ENCODE results near the gene APELA. TPM values are rescaled to one million over a fixed set of nuclear protein-coding genes. Genes with fewer than 3 reads are reported as not detected.

Gene APELA
- total RNA-seq (not detected), polyA plus RNA-seq (under 1 TPM in 1 of 2 donors, not detected in 1; 0.35 TPM)
- long read RNA-seq, donor 1, result 0 reads
- long read RNA-seq, donor 2, result 0 reads
- long read RNA-seq, donor 3, result 0 reads
- long read RNA-seq, donor 4, result 0 reads
- long read RNA-seq, donor 5, result 0 reads

- TF ChIP-seq CTCF (IDR thresholded peaks at IDR 0.05; ENCODE audit: control extremely low read depth, extremely low read depth), result no peak
- DNase-seq (peak in 1 of 3 donors; percentile 8), ATAC-seq (ENCODE audit: insufficient read depth, low FRiP score) (no peak)
- WGBS, 2 donors, result 13 to 14% methylated on average over 7 of the region's 7 CpGs
- Histone ChIP-seq H3K4me3 (no peak within 1 kb of the TSS), H3K9ac (ENCODE audit: insufficient read depth in 1 of 2, low read length in 2 of 2) (no peak within 1 kb of the TSS), H3K36me3 (ENCODE audit: control insufficient read depth in 4 of 4, insufficient read depth in 4 of 4, low read length in 4 of 4) (no peaks in the 10 kb centered on the region), H3K27me3 (ENCODE audit: control insufficient read depth in 3 of 3, insufficient read depth in 3 of 3, low read length in 2 of 3) (no peaks in the 10 kb centered on the region), H3K4me1 (ENCODE audit: control insufficient read depth in 5 of 5, insufficient read depth in 5 of 5, low read length in 5 of 5) (peaks cover 0 to 4% (median 0%) of the 10 kb centered on the region in 5 donors), H3K27ac (ENCODE audit: low read depth in 1 of 2, low read length in 1 of 2) (peak within 1 kb of the TSS in 1 of 2 donors; percentile 14), H3K9me3 (ENCODE audit: control insufficient read depth in 4 of 4, insufficient read depth in 3 of 4, low read length in 3 of 4) (no peaks in the 10 kb centered on the region)
Observed at GRCh38 chr4:164876700-164877324, at the start of gene APELA. APELA (plus strand) TSS chr4:164877178; CDS start chr4:164877332, 154 bp downstream.

DNA sequence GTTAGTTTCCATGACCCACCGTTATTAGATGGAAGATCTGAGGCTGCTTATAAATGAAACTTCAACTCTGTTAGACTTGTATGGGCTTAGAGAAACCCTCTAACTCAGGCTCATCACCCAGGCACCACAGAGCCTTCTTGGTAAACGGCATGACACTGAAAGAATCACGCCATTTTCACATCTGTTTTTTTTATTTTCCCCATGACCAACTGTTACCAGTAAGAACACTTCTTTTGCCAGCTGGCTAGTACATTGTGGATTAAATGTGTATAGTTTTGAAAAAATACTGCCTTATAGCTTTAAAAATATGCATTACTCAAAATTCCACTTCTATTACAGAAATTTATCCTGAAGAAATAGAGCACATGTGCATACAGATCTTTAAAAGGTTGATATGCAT is 48.0 kb upstream of the APELA start:
- 83 to 86% methylated on average over 3 of the region's 3 CpGs for WGBS, 2 donors
- H3K4me3 ChIP-seq, result no peak overlapping the region

GRCh38 chr4:164846566-164846965 is 30.4 kb upstream of the APELA start:
- DNase-seq (peak in 1 of 3 donors; percentile 7), ATAC-seq (ENCODE audit: insufficient read depth, low FRiP score) (no peak)
- H3K4me3 ChIP-seq, result no peak overlapping the region
- 56% methylated on average over 4 of the region's 4 CpGs for WGBS, 2 donors
- H3K4me1 ChIP-seq (ENCODE audit: control insufficient read depth in 5 of 5, insufficient read depth in 5 of 5, low read length in 5 of 5), result no peaks in the 10 kb centered on the region
- H3K27ac ChIP-seq (ENCODE audit: low read depth in 1 of 2, low read length in 1 of 2), result no peak overlapping the region
- no peak overlapping the region for H3K9ac ChIP-seq (ENCODE audit: insufficient read depth in 1 of 2, low read length in 2 of 2)
- H3K9me3 ChIP-seq (ENCODE audit: control insufficient read depth in 4 of 4, insufficient read depth in 3 of 4, low read length in 3 of 4), result no peaks in the 10 kb centered on the region
- no peaks in the 10 kb centered on the region for H3K36me3 ChIP-seq (ENCODE audit: control insufficient read depth in 4 of 4, insufficient read depth in 4 of 4, low read length in 4 of 4)
- no peak for TF ChIP-seq CTCF (IDR thresholded peaks at IDR 0.05; ENCODE audit: control extremely low read depth, extremely low read depth)
- no peaks in the 10 kb centered on the region for H3K27me3 ChIP-seq (ENCODE audit: control insufficient read depth in 3 of 3, insufficient read depth in 3 of 3, low read length in 2 of 3)

More for the DNA sequence above, 48.0 kb upstream of the APELA start:
- H3K9me3 ChIP-seq (ENCODE audit: control insufficient read depth in 4 of 4, insufficient read depth in 3 of 4, low read length in 3 of 4), result no peaks in the 10 kb centered on the region
- no peak overlapping the region for H3K27ac ChIP-seq (ENCODE audit: low read depth in 1 of 2, low read length in 1 of 2)
- DNase-seq, result no peak
- H3K36me3 ChIP-seq (ENCODE audit: control insufficient read depth in 4 of 4, insufficient read depth in 4 of 4, low read length in 4 of 4), result no peaks in the 10 kb centered on the region
- ATAC-seq (ENCODE audit: insufficient read depth, low FRiP score), result no peak
- H3K9ac ChIP-seq (ENCODE audit: insufficient read depth in 1 of 2, low read length in 2 of 2), result no peak overlapping the region
- no peaks in the 10 kb centered on the region for H3K27me3 ChIP-seq (ENCODE audit: control insufficient read depth in 3 of 3, insufficient read depth in 3 of 3, low read length in 2 of 3)
- no peaks in the 10 kb centered on the region for H3K4me1 ChIP-seq (ENCODE audit: control insufficient read depth in 5 of 5, insufficient read depth in 5 of 5, low read length in 5 of 5)
- TF ChIP-seq CTCF (IDR thresholded peaks at IDR 0.05; ENCODE audit: control extremely low read depth, extremely low read depth), result no peak
